Mesenchymal stem cell (in vitro differentiated cells and primary cell): ENCODE data around the gene NDST3.

ENCODE experiments used
- DNase-seq: peaks from one replicate; pipeline ENCODE4 v3.0.0-alpha.2; 2013
- H2AFZ ChIP-seq: one replicate; pipeline ENCODE4 v1.6.1; 2013; ENCODE audit warnings: low read depth, mild to moderate bottlenecking, control low read depth, inconsistent platforms, low read length, moderate library complexity
- H2AK5ac ChIP-seq: 2 replicates; pipeline ENCODE4 v1.6.1; 2013; ENCODE audit warnings: low read length, moderate library complexity, mild to moderate bottlenecking, inconsistent platforms; ENCODE audit not compliant: severe bottlenecking
- H2BK120ac ChIP-seq: one replicate; pipeline ENCODE4 v1.6.1; 2013; ENCODE audit warnings: low read depth, mild to moderate bottlenecking, inconsistent platforms, low read length, moderate library complexity
- H2BK12ac ChIP-seq, 2 experiments: one replicate each; pipeline ENCODE4 v1.6.1; 2013; ENCODE audit warnings: inconsistent platforms in 2 of 2, low read length in 2 of 2, mild to moderate bottlenecking in 2 of 2, moderate library complexity in 2 of 2, control low read depth in 1 of 2
- H2BK15ac ChIP-seq: one replicate; pipeline ENCODE4 v1.6.1; 2013; ENCODE audit warnings: mild to moderate bottlenecking, low read depth, inconsistent platforms; ENCODE audit not compliant: poor library complexity, severe bottlenecking
- H2BK5ac ChIP-seq: 2 replicates; pipeline ENCODE4 v1.6.1; 2013; ENCODE audit warnings: low read depth, mild to moderate bottlenecking, low read length, control low read depth, inconsistent platforms; ENCODE audit not compliant: poor library complexity, severe bottlenecking
- H3K14ac ChIP-seq, 2 experiments: one replicate each; pipeline ENCODE4 v1.6.1; 2013; ENCODE audit warnings: inconsistent platforms in 2 of 2, low read length in 2 of 2, control low read depth in 1 of 2, mild to moderate bottlenecking in 1 of 2, moderate library complexity in 1 of 2
- H3K18ac ChIP-seq, 2 experiments: one replicate each; pipeline ENCODE4 v1.6.1; 2013; ENCODE audit warnings: inconsistent platforms in 2 of 2, low read length in 2 of 2, control low read depth in 1 of 2, low read depth in 1 of 2, mild to moderate bottlenecking in 1 of 2
- H3K23ac ChIP-seq, 2 experiments: one replicate each; pipeline ENCODE4 v1.6.1; 2013; ENCODE audit warnings: inconsistent platforms in 2 of 2, low read length in 2 of 2, mild to moderate bottlenecking in 2 of 2, moderate library complexity in 2 of 2, control low read depth in 1 of 2
- H3K27ac ChIP-seq: 2 replicates; pipeline ENCODE4 v1.5.1; 2013; ENCODE audit warnings: mild to moderate bottlenecking, moderate library complexity, low read length, control low read depth, inconsistent platforms; ENCODE audit not compliant: poor library complexity, severe bottlenecking
- H3K27me3 ChIP-seq, 2 experiments: 2 replicates each; pipeline versions ENCODE4 v1.6.1 to v1.7.0; 2013; ENCODE audit warnings: low read length in 2 of 2, mild to moderate bottlenecking in 2 of 2, moderate library complexity in 2 of 2, control low read depth in 1 of 2, inconsistent platforms in 1 of 2; ENCODE audit not compliant: control insufficient read depth in 1 of 2, insufficient read depth in 1 of 2
- H3K36me3 ChIP-seq, 2 experiments: 2 replicates each; pipeline versions ENCODE4 v1.6.1 to v1.7.0; 2013; ENCODE audit warnings: low read length in 2 of 2, control low read depth in 1 of 2, inconsistent platforms in 1 of 2, low read depth in 1 of 2, mild to moderate bottlenecking in 1 of 2; ENCODE audit not compliant: insufficient read depth in 2 of 2, control insufficient read depth in 1 of 2
- H3K4ac ChIP-seq, 2 experiments: one replicate each; pipeline ENCODE4 v1.6.1; 2013; ENCODE audit warnings: inconsistent platforms in 2 of 2, low read length in 2 of 2, mild to moderate bottlenecking in 2 of 2, moderate library complexity in 2 of 2, control low read depth in 1 of 2, low read depth in 1 of 2
- H3K4me1 ChIP-seq: 2 replicates; pipeline ENCODE4 v1.6.1; 2013; ENCODE audit warnings: low read depth, low read length, control low read depth; ENCODE audit not compliant: control insufficient read depth, insufficient read depth
- H3K4me2 ChIP-seq: 2 replicates; pipeline ENCODE4 v1.6.1; 2013; ENCODE audit warnings: low read length, mild to moderate bottlenecking, inconsistent platforms; ENCODE audit not compliant: poor library complexity, severe bottlenecking
- H3K4me3 ChIP-seq, 2 experiments: 2 replicates each; pipeline versions ENCODE4 v1.5.1 to v1.7.0; 2013; ENCODE audit warnings: low read length in 2 of 2, mild to moderate bottlenecking in 2 of 2, control low read depth in 1 of 2, low read depth in 1 of 2; ENCODE audit not compliant: insufficient read depth in 1 of 2
- H3K79me1 ChIP-seq: replicated peaks from 2 replicates; pipeline ENCODE4 v1.6.1; 2013; ENCODE audit warnings: mild to moderate bottlenecking, control low read depth, low read length, inconsistent platforms; ENCODE audit not compliant: poor library complexity, severe bottlenecking
- H3K9ac ChIP-seq: 2 replicates; pipeline ENCODE4 v1.7.0; 2013; ENCODE audit warnings: mild to moderate bottlenecking, low read length, moderate library complexity
- H3K9me3 ChIP-seq: 2 replicates; pipeline ENCODE4 v1.7.0; 2013; ENCODE audit warnings: mild to moderate bottlenecking, low read length; ENCODE audit not compliant: control insufficient read depth
- H4K8ac ChIP-seq: one replicate; pipeline ENCODE4 v1.6.1; 2013; ENCODE audit warnings: inconsistent platforms, mild to moderate bottlenecking, low read length, moderate library complexity
- H4K91ac ChIP-seq: one replicate; pipeline ENCODE4 v1.6.1; 2013; ENCODE audit warnings: mild to moderate bottlenecking, low read length, inconsistent platforms
- WGBS: methylation state at CpG from one replicate; pipeline ENCODE4 v1.1.7; 2013; ENCODE audit warnings: mixed read lengths; 5-methylcytosine and 5-hydroxymethylcytosine counted together

NDST3 gene

DNA sequence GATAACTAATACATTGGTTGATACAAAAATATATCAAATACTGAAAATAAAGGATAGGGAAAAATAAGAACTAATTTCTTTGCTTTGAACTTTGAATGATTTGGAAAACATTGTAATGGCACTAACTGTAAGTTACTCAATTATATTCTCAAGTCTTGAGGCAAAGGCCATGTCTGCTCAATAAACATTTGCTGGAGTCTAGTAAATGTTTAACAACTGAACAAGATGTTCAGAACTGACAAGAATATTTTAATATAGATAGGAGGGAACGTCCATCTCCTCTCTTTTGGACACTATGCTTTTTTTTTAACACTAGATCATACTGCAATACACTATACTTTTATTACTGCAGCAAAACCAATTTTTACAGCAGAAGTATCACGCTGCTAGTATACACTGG, 242.3 kb downstream of the NDST3 start:
- H3K79me1 ChIP-seq, result no peaks in the 10 kb centered on the region
- H3K4me2 ChIP-seq, result no peak overlapping the region
- H3K27me3 ChIP-seq, result peaks cover 0 to 18% of the 10 kb centered on the region in 2 experiments
- H2AFZ ChIP-seq, result no peak overlapping the region
- no peak overlapping the region for H4K8ac ChIP-seq
- DNase-seq, result no peak
- H3K23ac ChIP-seq, result no peak overlapping the region
- peaks cover 0 to 23% of the 10 kb centered on the region in 2 experiments for H3K36me3 ChIP-seq
- H3K4ac ChIP-seq, result no peak overlapping the region
- no peak overlapping the region for H2BK15ac ChIP-seq
- H3K4me3 ChIP-seq, result no peak overlapping the region
- no peak overlapping the region for H2BK5ac ChIP-seq
- no peak overlapping the region for H2AK5ac ChIP-seq
- H3K4me1 ChIP-seq, result peaks cover 1% of the 10 kb centered on the region
- no peak overlapping the region for H3K9ac ChIP-seq
- H3K14ac ChIP-seq, result no peak overlapping the region
- no CpG with 5 or more reads among the region's 2 CpGs for WGBS
- no peak overlapping the region for H3K27ac ChIP-seq
- no peak overlapping the region for H4K91ac ChIP-seq
- no peak overlapping the region for H2BK12ac ChIP-seq
- H3K9me3 ChIP-seq, result no peaks in the 10 kb centered on the region
- H2BK120ac ChIP-seq, result no peak overlapping the region
- H3K18ac ChIP-seq, result no peak overlapping the region

DNA sequence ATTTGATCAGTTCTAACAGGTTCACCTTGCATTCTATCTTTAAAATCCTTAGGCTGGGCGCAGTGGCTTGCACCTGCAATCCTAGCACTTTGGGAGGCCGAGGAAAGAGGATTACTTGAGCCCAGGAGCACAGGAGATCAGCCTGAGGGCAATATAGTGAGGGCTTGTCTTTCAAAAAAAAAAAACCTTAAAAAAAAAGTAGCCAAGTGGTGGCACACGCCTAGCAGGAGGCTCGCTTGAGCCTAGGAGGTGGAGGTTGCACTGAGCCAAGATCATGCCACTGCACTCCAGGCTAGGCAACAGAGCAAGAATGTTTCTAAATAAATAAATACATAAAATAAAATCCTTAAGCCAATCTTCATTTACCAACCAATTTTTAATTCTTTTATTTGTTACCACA, 243.0 kb downstream of the NDST3 start:
- Histone ChIP-seq H3K18ac (no peak overlapping the region), H3K36me3 (peaks cover 0 to 28% of the 10 kb centered on the region in 2 experiments), H2BK15ac (no peak overlapping the region), H4K91ac (no peak overlapping the region), H2AFZ (no peak overlapping the region), H3K4me3 (no peak overlapping the region), H3K4me1 (peaks cover 1% of the 10 kb centered on the region), H2AK5ac (no peak overlapping the region), H3K4me2 (no peak overlapping the region), H3K4ac (no peak overlapping the region), H3K14ac (no peak overlapping the region), H3K23ac (no peak overlapping the region), H3K79me1 (no peaks in the 10 kb centered on the region), H3K9ac (no peak overlapping the region), H3K27me3 (peaks cover 0 to 12% of the 10 kb centered on the region in 2 experiments), H3K9me3 (no peaks in the 10 kb centered on the region), H4K8ac (no peak overlapping the region), H2BK12ac (no peak overlapping the region), H3K27ac (no peak overlapping the region), H2BK5ac (no peak overlapping the region), H2BK120ac (no peak overlapping the region)
- no peak for DNase-seq
- 93% methylated on average over 4 of the region's 4 CpGs for WGBS

- H2BK5ac ChIP-seq, result no peak overlapping the region
- DNase-seq, result peak; percentile 91
- H3K4me1 ChIP-seq, result peaks cover 1% of the 10 kb centered on the region
- H2AK5ac ChIP-seq, result no peak overlapping the region
- H3K27ac ChIP-seq, result peak overlapping the region; percentile 59
- H2BK120ac ChIP-seq, result no peak overlapping the region
- H3K9me3 ChIP-seq, result no peaks in the 10 kb centered on the region
- H3K4me2 ChIP-seq, result peak overlapping the region; percentile 37
- H3K14ac ChIP-seq, result peak overlapping the region in 1 of 2 experiments; percentile 45
- H3K36me3 ChIP-seq, result peaks cover 0 to 28% of the 10 kb centered on the region in 2 experiments
- 2% methylated on average over 50 of the region's 56 CpGs for WGBS
- H4K91ac ChIP-seq, result no peak overlapping the region
- H3K27me3 ChIP-seq, result peaks cover 0 to 3% of the 10 kb centered on the region in 2 experiments
- H4K8ac ChIP-seq, result peak overlapping the region; percentile 66
- peak overlapping the region in 1 of 2 experiments; percentile 45 for H3K4ac ChIP-seq
- H3K9ac ChIP-seq, result peak overlapping the region; percentile 98
- peak overlapping the region; percentile 44 for H2BK15ac ChIP-seq
- peak overlapping the region; percentile 77 to 93 for H3K4me3 ChIP-seq
- peak overlapping the region; percentile 53 for H2AFZ ChIP-seq
- H3K79me1 ChIP-seq, result no peaks in the 10 kb centered on the region
- H3K18ac ChIP-seq, result peak overlapping the region; percentile 63 to 67
- peak overlapping the region in 1 of 2 experiments; percentile 19 for H3K23ac ChIP-seq
- peak overlapping the region in 1 of 2 experiments; percentile 29 for H2BK12ac ChIP-seq
These were observed 244.4 kb downstream of the NDST3 start for GRCh38 chr4:118278473-118279274.

DNA sequence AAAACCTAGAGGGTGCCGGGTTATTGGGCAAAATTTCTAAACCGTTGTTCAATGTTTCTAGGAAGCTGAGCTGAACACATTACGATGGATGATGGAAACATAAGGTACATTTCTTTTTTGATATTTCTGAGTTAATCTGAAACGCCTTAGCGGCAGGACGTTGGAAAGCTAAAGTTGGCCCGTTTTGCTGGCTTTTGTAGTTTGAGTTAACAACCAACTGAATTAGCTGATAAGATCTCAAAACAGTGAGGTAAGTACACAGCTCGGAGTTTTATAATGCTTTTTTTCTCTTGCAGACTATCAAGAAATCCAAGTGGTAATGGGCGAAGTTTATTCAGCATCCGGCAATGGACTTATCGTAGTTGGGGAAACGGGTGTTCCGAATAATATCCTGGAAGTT, 245.0 kb downstream of the NDST3 start:
- Histone ChIP-seq H3K36me3 (peaks cover 0 to 28% of the 10 kb centered on the region in 2 experiments), H3K4me2 (peak overlapping the region; percentile 37), H3K18ac (peak overlapping the region in 1 of 2 experiments; percentile 63), H3K27me3 (peaks cover 0 to under 1% of the 10 kb centered on the region in 2 experiments), H3K9me3 (no peaks in the 10 kb centered on the region), H4K91ac (no peak overlapping the region), H2BK5ac (no peak overlapping the region), H2BK12ac (no peak overlapping the region), H3K9ac (peak overlapping the region; percentile 98), H3K4ac (no peak overlapping the region), H3K14ac (no peak overlapping the region), H2BK120ac (no peak overlapping the region), H3K4me3 (peak overlapping the region; percentile 77 to 93), H3K4me1 (peaks cover 1% of the 10 kb centered on the region), H2BK15ac (no peak overlapping the region), H4K8ac (no peak overlapping the region), H2AK5ac (no peak overlapping the region), H3K79me1 (no peaks in the 10 kb centered on the region), H2AFZ (no peak overlapping the region), H3K27ac (peak overlapping the region; percentile 59), H3K23ac (no peak overlapping the region)
- DNase-seq, result no peak
- 9% methylated on average over 13 of the region's 13 CpGs for WGBS
